GM21381 (cell line): ENCODE results near the gene EPHA8.

ENCODE experiments used
- ATAC-seq: cut with Tn5 transposase; IDR thresholded peaks from one replicate; pipeline ENCODE4 v1.9.1; 2021; ENCODE audit warnings: mild to moderate bottlenecking, moderate library complexity; ENCODE audit not compliant: unreplicated experiment

Gene EPHA8

GRCh38 chr1:22612671-22613571, 49.6 kb downstream of the EPHA8 start:
- no peak for ATAC-seq

DNA sequence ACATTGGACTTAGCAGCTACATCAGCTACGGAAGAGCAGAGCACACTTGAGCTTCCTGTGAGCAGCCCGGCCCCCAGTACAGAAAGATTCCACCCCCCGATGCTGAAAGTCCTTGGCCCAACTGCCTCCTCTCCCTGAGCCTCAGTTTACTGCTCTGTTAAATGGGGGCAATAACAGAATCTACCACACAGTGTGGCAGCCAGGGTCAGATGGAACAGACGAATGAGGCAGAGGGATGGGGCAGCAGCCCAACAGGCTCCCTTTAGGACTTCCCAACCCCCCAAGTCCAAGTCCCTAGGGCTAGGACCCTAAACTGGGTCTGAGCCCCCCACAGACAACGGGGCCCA, 50.3 kb downstream of the EPHA8 start:
- no peak for ATAC-seq

GRCh38 chr1:22613951-22614350, 50.7 kb downstream of the EPHA8 start:
- no peak for ATAC-seq

GRCh38 chr1:22615886-22616285, 52.6 kb downstream of the EPHA8 start:
- ATAC-seq, result no peak

- ATAC-seq, result no peak
Measured at GRCh38 chr1:22616571-22616970, 53.3 kb downstream of the EPHA8 start.

- ATAC-seq, result no peak
Measured at GRCh38 chr1:22618056-22618455, 54.8 kb downstream of the EPHA8 start.

GRCh38 chr1:22619252-22619651, 56.0 kb downstream of the EPHA8 start:
- ATAC-seq, result no peak

- no peak for ATAC-seq
Measured at GRCh38 chr1:22619798-22620197, 56.5 kb downstream of the EPHA8 start.

- ATAC-seq, result no peak
Measured at GRCh38 chr1:22621761-22622160, 58.5 kb downstream of the EPHA8 start.

DNA sequence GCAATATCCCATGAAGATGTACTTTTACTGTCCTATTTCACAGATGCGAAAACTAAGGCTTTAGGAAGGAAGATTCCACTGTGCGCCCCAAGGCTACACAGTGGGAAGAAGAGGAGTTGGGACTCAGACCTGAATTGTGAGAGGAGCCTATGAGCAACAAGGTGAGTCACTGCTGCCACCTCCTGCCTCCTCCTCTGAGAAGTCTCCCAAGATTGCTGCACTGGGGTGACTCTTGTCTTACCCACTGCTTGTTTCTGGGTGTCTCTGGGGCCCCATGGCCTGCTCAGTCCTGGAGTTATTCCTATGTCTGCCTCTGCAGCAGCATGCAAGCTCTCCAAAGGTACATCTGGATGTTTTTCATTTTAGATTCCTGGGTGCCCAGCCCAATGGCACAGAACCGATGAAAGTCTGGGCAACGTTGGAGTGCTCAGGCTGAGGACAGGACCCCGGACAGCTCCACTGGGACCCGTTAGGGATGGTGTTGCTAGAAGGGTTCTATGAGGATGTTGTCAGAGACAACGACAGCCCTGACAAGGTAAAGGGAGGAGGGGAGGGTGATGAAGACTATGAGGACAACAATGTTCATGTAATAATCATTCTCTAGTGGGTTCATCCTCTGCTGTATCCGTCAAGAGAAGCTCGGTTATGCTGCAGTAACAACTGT, 62.1 kb downstream of the EPHA8 start:
- no peak for ATAC-seq

DNA sequence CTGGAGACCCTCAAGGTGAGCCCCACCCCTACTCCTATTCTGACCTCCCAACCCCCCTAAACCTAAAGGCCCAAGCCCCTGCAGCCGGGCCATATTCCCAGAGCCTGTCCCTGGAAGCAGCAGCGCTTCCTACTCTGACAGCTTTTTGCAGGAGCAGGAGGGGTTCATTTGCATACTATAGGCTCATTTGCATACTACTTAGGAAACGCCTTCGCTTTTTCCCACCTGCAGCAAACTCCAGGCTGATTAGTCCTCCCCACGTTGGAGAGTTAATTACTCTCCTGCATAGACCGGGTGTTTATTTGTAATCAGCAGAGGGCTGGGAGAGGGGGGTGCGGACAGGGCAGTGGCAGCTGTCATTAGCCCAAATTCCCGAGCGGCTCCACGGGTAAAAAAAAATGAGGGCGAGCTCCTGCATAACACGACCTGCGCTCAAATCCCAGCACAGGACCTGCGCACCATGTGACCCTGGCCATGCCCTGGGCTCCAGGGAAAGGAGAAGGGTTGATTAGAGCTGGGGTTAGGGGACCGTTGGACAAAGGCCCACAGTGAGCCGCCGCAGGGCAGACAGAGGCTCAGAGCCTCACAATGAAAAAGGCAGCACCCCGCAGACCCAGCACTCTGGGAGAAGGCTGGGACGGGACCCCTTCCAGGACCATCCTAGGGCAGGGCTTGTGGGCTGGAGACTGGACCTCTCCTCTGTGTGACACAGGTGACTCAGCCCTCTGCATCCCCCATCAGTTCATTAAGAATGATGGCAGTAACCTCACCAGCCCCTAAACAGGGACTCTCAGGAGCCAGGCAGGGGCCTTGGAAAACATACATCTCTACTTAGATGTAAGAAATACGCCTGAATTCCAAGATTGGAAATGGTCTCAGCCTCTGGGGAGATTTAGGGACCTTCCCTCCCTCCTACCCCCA, 63.2 kb downstream of the EPHA8 start:
- no peak for ATAC-seq

- no peak for ATAC-seq
Measured at GRCh38 chr1:22627331-22627730, 64.0 kb downstream of the EPHA8 start.

DNA sequence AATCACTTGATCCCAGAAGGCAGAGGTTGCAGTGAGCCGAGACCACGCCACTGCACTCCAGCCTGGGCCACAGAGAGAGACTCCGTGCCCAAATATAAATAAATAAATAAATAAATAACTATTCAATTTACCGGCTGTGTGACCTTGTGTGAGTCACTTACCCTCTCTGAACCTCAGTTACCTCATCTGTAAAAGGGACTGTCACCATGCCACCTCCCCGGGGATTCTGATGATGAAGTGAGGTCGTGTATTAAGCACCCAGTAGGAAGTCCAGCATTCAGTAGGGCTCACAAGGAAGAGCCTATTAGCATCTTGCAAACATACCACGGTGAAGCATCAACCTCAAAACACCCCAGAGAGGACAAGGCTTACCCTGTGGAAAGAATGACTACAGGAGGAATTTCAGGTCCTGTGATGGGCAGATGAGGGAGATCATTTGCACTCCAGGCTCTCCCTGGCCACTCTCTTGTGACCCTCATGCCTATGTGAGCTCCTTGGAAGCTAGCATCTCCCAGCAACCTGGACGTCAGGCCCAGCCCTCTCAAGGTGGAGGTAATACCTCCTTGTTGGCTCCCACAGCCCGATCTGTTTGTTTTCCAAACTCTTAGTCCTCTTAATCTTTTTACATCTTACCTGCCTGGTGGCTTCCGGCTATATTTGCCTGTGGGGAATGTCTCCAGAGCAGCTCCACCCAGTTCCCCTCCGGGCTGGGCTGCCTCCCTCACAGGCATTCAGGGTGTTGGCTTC, 65.6 kb downstream of the EPHA8 start:
- no peak for ATAC-seq

GRCh38 chr1:22629886-22630285, 66.6 kb downstream of the EPHA8 start:
- no peak for ATAC-seq

DNA sequence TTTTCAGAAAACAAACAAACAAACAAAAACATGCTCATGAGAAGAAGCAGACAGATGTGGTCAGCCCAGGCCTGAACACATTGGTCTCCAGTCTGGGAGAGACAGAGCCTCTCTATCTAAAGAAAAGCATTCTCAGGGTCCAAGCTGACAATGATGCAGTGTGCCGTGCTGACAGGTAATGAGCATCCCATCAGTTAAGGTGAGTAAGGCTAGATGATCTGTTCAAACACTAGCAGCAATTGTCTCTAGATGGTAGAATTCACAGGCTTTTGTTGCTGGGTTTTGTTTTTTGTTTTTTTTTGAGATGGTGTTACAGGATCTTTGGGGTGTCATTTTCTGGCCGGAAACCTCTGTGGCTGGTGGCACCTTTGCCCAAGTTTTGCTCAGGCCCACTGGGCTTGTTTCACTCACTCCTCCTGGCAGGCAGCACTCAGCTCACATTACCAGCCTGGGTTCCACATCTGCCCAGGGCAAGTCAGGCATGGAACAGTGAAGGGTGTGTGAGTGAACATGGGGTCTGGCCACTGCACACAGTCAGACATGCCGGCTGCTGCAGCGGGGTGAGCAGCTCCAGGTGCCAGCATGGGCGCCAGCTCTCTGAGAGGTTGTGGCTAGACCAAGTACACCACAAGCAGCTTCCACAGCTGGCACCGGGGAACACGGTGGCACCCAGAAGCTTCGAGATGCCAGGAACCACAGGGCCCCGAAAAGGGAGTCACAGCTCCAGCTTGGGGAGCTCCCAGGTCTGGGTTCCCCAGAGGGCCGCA, 70.6 kb downstream of the EPHA8 start:
- no peak for ATAC-seq

GRCh38 chr1:22635436-22635835, 72.1 kb downstream of the EPHA8 start:
- no peak for ATAC-seq

DNA sequence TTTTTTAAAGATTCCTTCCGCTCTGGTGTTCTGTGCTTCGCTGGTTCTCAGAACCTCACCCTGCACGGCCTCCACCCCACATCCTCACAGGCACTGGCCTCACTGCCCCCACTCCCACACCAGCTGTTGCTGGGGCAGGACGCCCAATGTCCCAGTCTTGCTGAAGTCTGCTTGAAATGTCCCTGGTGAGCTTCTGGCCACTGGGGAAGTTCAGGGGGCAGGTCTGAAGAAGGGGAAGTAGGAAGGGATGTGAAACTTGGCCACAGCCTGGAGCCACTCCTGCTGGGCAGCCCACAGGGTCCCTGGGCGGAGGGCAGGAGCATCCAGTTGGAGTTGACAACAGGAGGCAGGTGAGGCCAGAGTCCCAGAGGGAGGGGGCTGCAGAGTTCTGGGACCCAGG, 73.1 kb downstream of the EPHA8 start, which contains the start of gene C1QA:
Gene C1QA (plus strand): TSS at position 276 of the 400 bp plus-strand sequence. CDS start 989 bp downstream, outside the sequence.
- no peak for ATAC-seq

GRCh38 chr1:22636927-22637326, 73.6 kb downstream of the EPHA8 start:
- no peak for ATAC-seq

GRCh38 chr1:22637907-22638445, 74.7 kb downstream of the EPHA8 start:
- no peak for ATAC-seq
